ENCODE results near the gene CNPY2. TPM values are rescaled to one million over a fixed set of nuclear protein-coding genes. Genes with fewer than 3 reads are reported as not detected.

The CNPY2 gene
- 114 and 138 TPM in 2 replicates for total RNA-seq

DNA sequence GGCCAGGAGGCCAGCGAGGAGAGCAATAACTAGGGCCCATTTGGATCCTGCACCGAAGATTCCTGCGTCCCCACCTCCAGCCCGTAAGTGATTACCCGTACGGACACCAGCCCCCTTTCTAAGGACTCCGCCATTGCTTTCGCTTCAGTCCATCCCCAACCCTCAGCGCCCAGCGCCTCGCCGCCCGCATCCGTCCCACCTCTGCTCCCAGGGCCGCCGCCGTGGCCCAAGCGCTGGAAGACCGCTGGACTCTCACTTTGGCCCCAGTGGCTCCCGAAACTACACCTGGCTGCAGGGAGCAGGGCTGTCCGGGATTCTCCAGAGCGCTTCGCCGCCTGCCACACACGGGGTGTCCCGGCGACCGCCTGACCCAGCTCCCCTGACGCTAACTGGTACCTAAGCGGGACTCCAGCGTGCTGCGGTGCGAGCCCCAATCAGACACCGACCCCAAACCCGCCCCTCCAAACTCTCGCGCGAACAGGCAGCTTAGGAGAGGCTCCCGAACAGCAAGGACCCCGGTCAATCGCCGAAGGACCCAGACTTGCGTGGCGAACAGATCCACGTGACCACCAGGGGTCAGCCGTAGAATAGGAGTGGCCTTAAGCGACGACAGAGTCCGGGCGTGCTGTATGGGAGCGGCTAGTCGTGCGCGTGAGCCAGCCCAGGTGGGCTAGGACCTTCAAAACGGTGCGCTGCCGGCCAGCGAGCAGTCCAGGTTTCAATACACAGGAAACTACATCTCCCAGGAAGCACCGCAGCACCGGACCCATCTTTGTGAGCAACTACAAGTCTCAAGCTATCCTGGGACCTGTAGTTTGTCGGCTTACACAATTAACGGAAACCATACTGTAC, at the start of gene CNPY2:
Gene CNPY2, minus strand, starts transcription at position 367 of the 852 bp plus-strand sequence. CDS start 771 bp downstream, outside the sequence.

DNA sequence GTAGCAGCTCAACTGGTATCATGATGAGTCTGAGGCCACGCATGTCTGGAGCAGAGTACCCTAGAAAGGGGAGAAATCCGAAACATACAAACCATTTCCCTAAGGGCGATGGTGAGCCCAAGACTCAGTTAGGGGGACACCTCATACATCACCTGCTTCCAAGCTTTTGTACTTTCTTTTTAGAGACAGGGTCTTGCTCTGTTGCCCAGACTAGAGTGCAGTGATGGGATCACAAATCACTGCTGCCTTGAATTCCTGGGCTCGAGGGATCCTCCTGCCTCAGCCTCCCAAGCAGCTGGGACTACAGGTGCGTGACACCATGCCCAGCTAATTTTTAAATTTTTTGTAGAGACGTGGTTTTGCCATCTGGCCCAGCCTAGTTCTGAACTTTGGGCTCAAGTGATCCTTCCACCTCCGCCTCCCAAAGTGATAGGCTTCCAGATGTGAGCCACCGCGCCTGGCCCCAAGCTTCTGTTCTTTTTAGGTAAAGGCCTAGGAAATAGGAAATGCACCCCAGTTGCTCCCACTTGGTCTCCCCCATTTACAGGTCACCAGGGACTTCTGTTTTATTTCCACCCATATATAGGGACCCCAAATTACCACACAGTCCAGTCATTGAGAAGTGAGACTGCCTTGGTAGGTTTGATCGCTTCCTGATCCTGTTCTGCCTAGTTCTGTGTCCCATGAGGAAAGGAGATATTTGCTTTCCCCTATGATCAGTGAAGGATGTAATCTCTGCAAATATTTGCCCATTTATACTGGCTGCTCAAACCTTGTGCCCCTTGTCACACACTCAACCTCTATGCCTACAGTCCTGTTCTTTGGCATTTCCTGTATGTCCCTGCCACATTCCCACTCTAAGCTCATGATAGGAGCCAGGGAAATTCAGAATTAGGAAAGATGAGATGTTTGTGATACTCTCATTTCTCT, 46.6 kb upstream of the CNPY2 start, which contains the start of gene APOF:
Gene APOF, minus strand, starts transcription at position 728 of the 930 bp plus-strand sequence. Its CDS starts 112 bp downstream, at position 616.

DNA sequence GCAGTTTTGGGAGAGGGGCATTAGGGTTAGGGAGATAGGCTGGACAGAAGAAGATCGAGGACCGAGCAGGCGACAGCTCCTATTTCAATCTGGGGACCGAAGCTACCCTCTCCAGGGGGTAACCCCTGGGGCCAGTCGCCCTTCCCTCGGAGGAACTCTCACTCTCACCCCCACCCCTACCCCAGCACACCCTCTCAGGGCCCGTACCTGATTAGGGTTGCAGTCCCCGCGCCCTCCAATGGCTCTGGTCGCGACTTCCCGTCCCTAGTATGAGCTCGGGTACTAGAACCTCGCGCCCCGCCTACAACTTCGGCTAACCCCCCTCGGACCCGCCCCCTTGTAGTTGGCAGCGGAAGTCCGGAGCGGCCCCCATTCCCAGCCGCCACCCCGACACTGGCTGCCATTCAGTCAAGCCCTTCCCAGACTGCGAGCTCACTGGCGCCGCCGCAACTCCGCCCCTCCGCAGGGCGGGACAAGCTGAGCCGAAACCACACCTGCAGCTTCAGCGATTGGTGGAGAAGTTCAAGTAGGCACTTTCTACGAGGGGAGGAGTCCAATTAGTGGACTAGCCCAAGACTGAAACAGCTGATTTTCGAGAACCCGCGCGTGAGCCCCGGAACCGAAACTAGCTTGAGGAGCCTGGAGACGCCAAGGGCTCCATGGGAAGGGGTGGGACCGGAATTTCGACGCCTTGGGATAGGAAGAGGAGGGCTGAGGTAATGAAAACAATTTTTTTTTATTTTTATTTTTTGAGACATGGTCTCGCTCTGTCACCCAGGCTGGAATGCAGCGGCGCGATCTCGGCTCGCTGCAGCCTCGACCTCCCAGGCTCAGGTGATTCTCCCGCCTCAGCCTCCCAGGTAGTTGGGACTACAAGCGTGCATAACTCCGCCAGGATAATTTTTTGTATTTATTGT, 44.3 kb upstream of the CNPY2 start, which contains the start of gene STAT2:
Gene STAT2, minus strand, starts transcription at position 257 of the 917 bp plus-strand sequence. CDS start 3,536 bp downstream, outside the sequence.

DNA sequence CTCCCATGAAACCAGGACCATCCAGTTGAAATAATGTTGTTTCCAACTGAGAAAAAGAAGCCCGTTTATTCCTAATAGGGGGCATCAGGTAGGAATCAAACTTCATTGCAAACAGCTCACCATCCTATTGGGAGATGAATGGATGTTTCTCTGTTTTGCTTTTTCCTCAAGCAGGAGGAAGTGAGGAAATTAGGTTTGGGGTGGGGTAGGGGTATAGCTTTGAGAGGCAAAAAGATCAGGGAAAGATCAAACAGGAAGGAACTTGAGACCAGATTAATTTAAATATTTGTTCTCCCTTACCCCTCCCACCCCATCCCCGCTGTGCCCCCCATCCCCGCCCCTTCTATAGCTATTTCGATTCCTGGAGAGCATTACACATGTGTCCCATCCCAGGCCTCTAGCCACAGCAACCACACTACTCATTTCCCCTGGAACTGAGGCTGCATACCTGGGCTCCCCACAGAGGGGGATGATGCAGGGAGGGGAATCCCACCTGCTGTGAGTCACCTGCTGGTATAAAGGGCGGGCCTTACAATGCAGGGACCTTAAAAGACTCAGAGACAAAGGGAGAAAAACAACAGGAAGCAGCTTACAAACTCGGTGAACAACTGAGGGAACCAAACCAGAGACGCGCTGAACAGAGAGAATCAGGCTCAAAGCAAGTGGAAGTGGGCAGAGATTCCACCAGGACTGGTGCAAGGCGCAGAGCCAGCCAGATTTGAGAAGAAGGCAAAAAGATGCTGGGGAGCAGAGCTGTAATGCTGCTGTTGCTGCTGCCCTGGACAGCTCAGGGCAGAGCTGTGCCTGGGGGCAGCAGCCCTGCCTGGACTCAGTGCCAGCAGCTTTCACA, 22.7 kb upstream of the CNPY2 start, which contains the start of gene IL23A:
Gene IL23A, plus strand, starts transcription at position 577 of the 850 bp plus-strand sequence. Its CDS starts 161 bp downstream, at position 738.

DNA sequence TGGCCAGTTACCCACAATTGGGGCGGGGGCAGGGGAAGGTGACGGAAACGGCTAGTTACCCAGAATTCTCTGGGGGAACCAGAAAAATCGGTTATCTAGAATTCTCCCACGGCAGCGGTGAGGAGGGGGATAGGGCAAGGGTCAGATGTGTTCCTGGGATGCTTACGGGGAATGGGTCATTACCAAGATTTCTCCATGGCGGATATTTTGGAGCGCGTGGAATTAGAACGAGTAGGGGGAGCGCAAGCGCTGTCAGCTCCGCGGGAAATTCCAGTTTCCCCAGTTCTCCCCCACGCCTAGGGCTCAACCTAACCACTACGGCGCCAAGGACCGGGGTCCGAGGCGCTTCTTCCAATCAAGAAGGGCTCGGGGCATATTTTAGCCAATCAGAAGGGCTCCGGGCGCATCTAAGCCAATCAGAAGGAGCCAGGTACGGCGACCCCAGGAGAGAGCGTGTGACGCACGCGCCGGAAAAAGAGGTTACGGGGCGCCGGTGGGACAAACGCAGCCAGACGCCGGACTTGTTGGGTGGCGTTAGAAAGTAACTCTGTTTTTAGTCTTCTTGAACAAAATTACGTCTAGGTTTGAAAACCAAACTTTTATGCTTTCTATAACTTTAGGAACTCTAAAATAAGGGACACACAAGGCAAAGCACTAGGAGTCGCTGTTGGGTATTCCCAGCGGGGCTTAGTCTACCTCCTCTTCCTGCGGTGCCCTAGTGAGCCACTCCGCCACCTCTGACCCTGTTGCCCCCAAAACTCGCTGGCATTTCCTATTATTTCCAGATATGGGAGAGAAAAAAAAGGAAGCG, 18.1 kb upstream of the CNPY2 start, which contains the start of gene PAN2:
Gene PAN2, minus strand, starts transcription at position 322 of the 811 bp plus-strand sequence. CDS start 906 bp downstream, outside the sequence.

DNA sequence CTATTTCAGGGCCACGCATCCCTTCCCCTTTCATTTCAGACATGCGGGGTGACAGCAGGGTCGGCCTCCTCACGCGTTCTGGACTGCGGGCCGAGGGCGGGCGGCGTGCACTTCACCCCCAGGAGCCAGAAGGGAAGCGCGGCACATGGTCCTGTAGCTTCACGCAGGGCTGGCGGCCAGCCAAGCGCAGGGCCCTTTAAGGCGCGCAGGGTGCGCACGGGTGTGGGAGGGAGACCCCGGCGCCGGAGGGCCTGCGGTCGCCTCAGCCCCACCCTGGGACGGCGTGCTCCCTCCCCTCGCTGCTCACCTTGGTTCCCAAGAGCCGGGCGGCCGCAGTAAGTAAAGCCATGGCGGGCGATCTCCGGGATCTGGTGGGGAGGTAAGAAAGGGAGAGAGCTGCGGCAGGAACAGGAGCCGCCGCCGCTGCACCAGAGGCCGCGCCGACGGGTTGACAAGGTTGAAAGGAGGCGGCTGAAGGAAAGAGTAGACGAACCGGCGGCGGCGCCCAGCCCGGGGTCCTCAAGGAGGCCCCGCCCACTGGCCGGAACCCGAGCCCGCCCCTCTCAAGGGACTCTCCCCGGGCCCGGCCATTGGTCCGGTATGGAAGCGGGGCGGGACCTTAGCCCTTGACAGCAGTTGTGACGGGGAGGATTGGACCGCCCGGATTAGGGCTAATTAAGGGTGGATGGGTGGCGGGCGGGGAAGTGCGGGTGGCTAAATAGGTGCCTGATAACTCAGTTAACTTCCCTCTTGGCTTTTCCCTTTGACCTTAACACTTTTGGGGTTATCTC, 15.7 kb downstream of the CNPY2 start, which contains the start of gene CS:
Gene CS, minus strand, starts transcription at position 478 of the 791 bp plus-strand sequence. Its CDS starts 129 bp downstream, at position 349.

DNA sequence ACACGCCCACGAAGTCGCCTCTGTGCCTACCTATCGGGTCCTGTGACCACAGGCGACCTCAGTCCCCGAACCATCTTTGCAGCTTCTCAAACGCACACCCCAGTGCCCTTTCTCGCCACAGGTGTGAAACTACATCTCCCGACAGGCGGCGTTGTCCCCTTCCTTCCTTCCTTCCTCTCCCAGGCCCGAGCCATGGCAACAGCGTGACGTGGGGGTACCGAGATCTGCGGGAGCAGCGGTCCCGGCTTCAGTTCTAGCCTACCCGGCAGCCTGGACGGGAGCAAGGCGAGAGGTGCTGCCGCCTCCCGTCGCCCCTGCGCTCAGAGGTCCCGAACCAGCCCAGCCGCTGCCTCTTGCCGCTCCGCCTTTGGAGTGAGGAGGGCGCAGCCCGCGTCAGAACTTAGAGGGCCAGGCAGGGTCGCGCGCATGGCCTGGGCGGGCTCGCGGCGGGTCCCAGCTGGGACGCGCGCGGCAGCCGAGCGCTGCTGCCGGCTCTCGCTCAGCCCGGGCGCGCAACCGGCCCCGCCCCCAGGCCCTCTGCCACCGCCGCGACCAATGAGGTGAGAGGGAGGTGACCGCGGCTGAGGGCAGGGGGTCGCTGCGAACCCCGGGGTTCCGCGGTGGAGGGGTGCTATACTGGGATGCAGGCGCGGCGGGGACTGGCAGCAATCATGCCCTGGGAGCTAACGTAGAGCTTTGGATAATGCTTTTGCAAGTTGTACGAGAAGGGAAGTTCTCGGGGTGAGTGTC, 48.9 kb downstream of the CNPY2 start, which contains the start of gene COQ10A:
Gene COQ10A, plus strand, starts transcription at position 250 of the 750 bp plus-strand sequence. Its CDS starts 177 bp downstream, at position 427.

Other genes with a start within 250 kb of the CNPY2 start
- gene ERBB3, start 235.8 kb downstream of the CNPY2 start, total RNA-seq: not detected in 2 replicates
- 72.4 and 89.7 TPM in 2 replicates for gene PA2G4, start 211.4 kb downstream of the CNPY2 start, total RNA-seq
- gene RPL41, start 199.4 kb downstream of the CNPY2 start, total RNA-seq: 2,694 and 2,773 TPM in 2 replicates
- gene ZC3H10, start 197.7 kb downstream of the CNPY2 start, total RNA-seq: 1.1 and 1.8 TPM in 2 replicates
- 185 and 212 TPM in 2 replicates for gene ESYT1, start 187.7 kb downstream of the CNPY2 start, total RNA-seq
- 66.6 and 114 TPM in 2 replicates for gene MYL6B, start 163.4 kb downstream of the CNPY2 start, total RNA-seq
- 2,267 and 2,694 TPM in 2 replicates for gene MYL6, start 157.6 kb downstream of the CNPY2 start, total RNA-seq
- 28.7 and 50.7 TPM in 2 replicates for gene SMARCC2, start 126.5 kb downstream of the CNPY2 start, total RNA-seq
- 165 and 167 TPM in 2 replicates for gene RNF41, start 94.1 kb downstream of the CNPY2 start, total RNA-seq
- gene NABP2, start 91.6 kb downstream of the CNPY2 start, total RNA-seq: 20.9 and 37.1 TPM in 2 replicates
- gene SLC39A5, start 85.9 kb downstream of the CNPY2 start, total RNA-seq: not detected in 2 replicates
- 28.3 and 41.0 TPM in 2 replicates for gene ANKRD52, start 57.6 kb downstream of the CNPY2 start, total RNA-seq
- gene COQ10A, start 49.0 kb downstream of the CNPY2 start, total RNA-seq: 5.6 and 7.3 TPM in 2 replicates
- 71.7 and 119 TPM in 2 replicates for gene CS, start 15.7 kb downstream of the CNPY2 start, total RNA-seq
- gene PAN2, start 18.0 kb upstream of the CNPY2 start, total RNA-seq: 10.4 and 17.1 TPM in 2 replicates
- 1.6 TPM in 1 of 2 replicates, not detected in the other for gene IL23A, start 22.9 kb upstream of the CNPY2 start, total RNA-seq
- gene STAT2, start 44.1 kb upstream of the CNPY2 start, total RNA-seq: 62.2 and 62.5 TPM in 2 replicates
- not detected in 2 replicates for gene APOF, start 46.9 kb upstream of the CNPY2 start, total RNA-seq
- 4.2 and 4.4 TPM in 2 replicates for gene TIMELESS, start 133.4 kb upstream of the CNPY2 start, total RNA-seq
- not detected in 2 replicates for gene MIP, start 138.7 kb upstream of the CNPY2 start, total RNA-seq
- gene SPRYD4, start 152.6 kb upstream of the CNPY2 start, total RNA-seq: 1.5 and 2.2 TPM in 2 replicates
- gene GLS2, start 172.2 kb upstream of the CNPY2 start, total RNA-seq: not detected in 2 replicates
- gene RBMS2, start 205.8 kb upstream of the CNPY2 start, total RNA-seq: 14.9 and 15.3 TPM in 2 replicates

Measured in cardiac atrium fibroblast (primary cell).